K562 (cell line): ENCODE data around the gene NRN1L. TPM values are rescaled to one million over a fixed set of nuclear protein-coding genes. Genes with fewer than 3 reads are reported as not detected.

ENCODE experiments used
- ATF4 ChIP-seq: fragments of 450-650 bp; formaldehyde crosslinking; IDR thresholded peaks from 2 replicates; pipeline ENCODE4 v1.4.0; 2022; ENCODE audit warnings: mild to moderate bottlenecking, moderate library complexity
- CAMTA2 ChIP-seq: fragments of 250-450 bp; sonication (Bioruptor Pico); conservative IDR thresholded peaks from 2 replicates; pipeline ENCODE4 v1.5.1; 2022
- ELF1 ChIP-seq: fragments of 200-800 bp; sonication (Bioruptor generic); IDR thresholded peaks from 2 replicates; pipeline ENCODE4 v1.6.1; 2016; ENCODE audit warnings: missing genetic modification characterization, missing compliant biosample characterization
- GABPB1 ChIP-seq: sonication (generic); formaldehyde crosslinking; IDR thresholded peaks from 2 replicates; pipeline ENCODE4 v1.8.0; 2022; ENCODE audit warnings: mild to moderate bottlenecking, missing genetic modification reagents
- HDGF ChIP-seq: fragments of 450-650 bp; IDR thresholded peaks from 2 replicates; pipeline ENCODE4 v1.6.1; 2016
- HMGN3 ChIP-seq: IDR thresholded peaks from 2 replicates; pipeline ENCODE4 v1.6.1; 2011; ENCODE audit warnings: borderline replicate concordance, low read depth, mild to moderate bottlenecking, mixed read lengths, low read length; ENCODE audit not compliant: insufficient read length; ENCODE audit errors: extremely low read depth
- JUND ChIP-seq, 2 experiments: IDR thresholded peaks; 2 replicates in 1 of 2; 3 replicates in 1 of 2; pipeline ENCODE4 v1.6.1; 2011; ENCODE audit warnings: borderline replicate concordance in 2 of 2, low read depth in 2 of 2, low read length in 2 of 2, improper control_type of control experiment in 1 of 2, missing biosample characterization in 1 of 2, missing genetic modification characterization in 1 of 2, missing genetic modification reagents in 1 of 2
- NCOA2 ChIP-seq, 2 experiments: fragments of 450-650 bp; IDR thresholded peaks; 2 replicates each; pipeline ENCODE4 v1.6.1; 2018; ENCODE audit warnings: mild to moderate bottlenecking in 2 of 2, moderate library complexity in 1 of 2; ENCODE audit not compliant: partially characterized antibody in 2 of 2
- NCOA4 ChIP-seq: fragments of 450-650 bp; IDR thresholded peaks from 2 replicates; pipeline ENCODE4 v1.6.1; 2018; ENCODE audit warnings: mild to moderate bottlenecking; ENCODE audit not compliant: partially characterized antibody
- NFIC ChIP-seq: fragments of 450-650 bp; IDR thresholded peaks from 2 replicates; pipeline ENCODE4 v1.6.1; 2017; ENCODE audit warnings: mild to moderate bottlenecking, inconsistent platforms
- NR2C1 ChIP-seq, 2 experiments: fragments of 450-650 bp; IDR thresholded peaks; 2 replicates each; pipeline ENCODE4 v1.6.1; 2017; ENCODE audit warnings: mild to moderate bottlenecking in 2 of 2, antibody characterized with exemption in 1 of 2, inconsistent platforms in 1 of 2, missing compliant biosample characterization in 1 of 2, missing genetic modification characterization in 1 of 2
- POLR2H ChIP-seq: IDR thresholded peaks from 2 replicates; pipeline ENCODE4 v1.6.1; 2016; ENCODE audit warnings: missing genetic modification characterization, low read depth, mild to moderate bottlenecking, control low read depth, missing compliant biosample characterization, moderate library complexity
- RFX1 ChIP-seq: fragments of 450-650 bp; IDR thresholded peaks from 2 replicates; pipeline ENCODE4 v1.6.1; 2016; ENCODE audit warnings: mild to moderate bottlenecking, moderate library complexity
- SOX6 ChIP-seq: fragments of 450-650 bp; IDR thresholded peaks from 2 replicates; pipeline ENCODE4 v1.6.1; 2014; ENCODE audit warnings: mild to moderate bottlenecking
- ZC3H11A ChIP-seq: IDR thresholded peaks from 2 replicates; pipeline ENCODE4 v1.6.1; 2012; ENCODE audit warnings: low read depth, low read length, improper control_type of control experiment
- ZKSCAN1 ChIP-seq: fragments of 150-350 bp; IDR thresholded peaks from 2 replicates; pipeline ENCODE4 v1.6.1; 2016; ENCODE audit warnings: low read depth, low read length
- ZNF589 ChIP-seq: fragments of 200-800 bp; sonication (Bioruptor generic); IDR thresholded peaks from 2 replicates; pipeline ENCODE4 v1.6.1; 2016; ENCODE audit warnings: low read depth, missing genetic modification characterization, missing compliant biosample characterization
- polyA plus RNA-seq, 8 experiments: library from polyadenylated mRNA; depleted of rRNA in 4 of 8; stranded (reverse) in 5 of 8; unstranded in 3 of 8; fragments of >200 nt; fragmentation: Nextera tagmentation in 2 of 8; fragmentation: Illumina TruSeq in 1 of 8; extraction: Ambion mirVana in 2 of 8; extraction: Trizol in 1 of 8; gene quantifications; 2 replicates each; pipeline versions ENCODE4 v1.2.1 to v1.2.3, GENCODE V29; 2011 to 2014; ENCODE audit warnings: inconsistent platforms in 1 of 8, missing spikeins in 1 of 8
- total RNA-seq, 7 experiments: library from RNA; depleted of rRNA in 6 of 7; stranded (reverse); fragments of >200 nt in 6 of 7; fragmentation: Illumina TruSeq in 2 of 7; extraction: Trizol in 2 of 7; gene quantifications; 2 replicates each; pipeline versions ENCODE4 v1.2.1 to v1.2.3, GENCODE V29; 2011 to 2021; ENCODE audit warnings: low replicate concordance in 1 of 7
- TF ChIP-seq, protein P1 (sequence below): fragments of 450-650 bp; formaldehyde crosslinking; IDR thresholded peaks from 2 replicates; pipeline ENCODE4 v1.4.0; 2020; ENCODE audit warnings: mild to moderate bottlenecking, mixed read lengths
- TF ChIP-seq, protein P2 (sequence below): sonication (generic); formaldehyde crosslinking; IDR thresholded peaks from 2 replicates; pipeline ENCODE4 v1.8.1; 2023; ENCODE audit warnings: mild to moderate bottlenecking, missing genetic modification reagents
- TF ChIP-seq, protein P3 (sequence below): fragments of 250-450 bp; sonication (Bioruptor Pico); IDR thresholded peaks from 2 replicates; pipeline ENCODE4 v1.8.0; 2022; ENCODE audit warnings: moderate library complexity, mild to moderate bottlenecking, inconsistent platforms
- TF ChIP-seq, protein P4 (sequence below): sonication (generic); formaldehyde crosslinking; IDR thresholded peaks from 2 replicates; pipeline ENCODE4 v1.4.0; 2020; ENCODE audit warnings: mild to moderate bottlenecking, missing genetic modification reagents

Gene NRN1L
- total and polyA plus RNA-seq, 9 of the 15 experiments (the other 6 are each of a cell fraction or from before 2014, with no cell fraction given): 0.22 to 0.86 (median 0.61) TPM; not detected in 5

- TF ChIP-seq NFIC (0 out of 2 replicates have a peak, but pooled peaks have one; percentile 59), ATF4 (CRISPR knock-in tag) (no peak), HMGN3 (no peak), RFX1 (no peak), NCOA4 (no peak), ZC3H11A (no peak), CAMTA2 (CRISPR knock-in tag) (no peak), JUND (IDR thresholded peaks at IDR 0.05; ENCODE audit: borderline replicate concordance, low read depth, low read length) (no peak), JUND (tag; IDR thresholded peaks at IDR 0.05; ENCODE audit: borderline replicate concordance, low read depth, low read length) (no peak), ZNF589 (no peak), SOX6 (no peak), ZKSCAN1 (peak; percentile 97), POLR2H (tag) (0 out of 2 replicates have a peak, but pooled peaks have one; percentile 48), HDGF (0 out of 2 replicates have a peak, but pooled peaks have one; percentile 78), GABPB1 (CRISPR knock-in tag) (no peak), ELF1 (no peak), NR2C1 (IDR thresholded peaks at IDR 0.05) (no peak), NR2C1 (tag; IDR thresholded peaks at IDR 0.05) (no peak), NCOA2 (IDR thresholded peaks at IDR 0.05; ENCODE audit: partially characterized antibody in 2 of 2) (no peak)
- TF ChIP-seq, protein P1, sequence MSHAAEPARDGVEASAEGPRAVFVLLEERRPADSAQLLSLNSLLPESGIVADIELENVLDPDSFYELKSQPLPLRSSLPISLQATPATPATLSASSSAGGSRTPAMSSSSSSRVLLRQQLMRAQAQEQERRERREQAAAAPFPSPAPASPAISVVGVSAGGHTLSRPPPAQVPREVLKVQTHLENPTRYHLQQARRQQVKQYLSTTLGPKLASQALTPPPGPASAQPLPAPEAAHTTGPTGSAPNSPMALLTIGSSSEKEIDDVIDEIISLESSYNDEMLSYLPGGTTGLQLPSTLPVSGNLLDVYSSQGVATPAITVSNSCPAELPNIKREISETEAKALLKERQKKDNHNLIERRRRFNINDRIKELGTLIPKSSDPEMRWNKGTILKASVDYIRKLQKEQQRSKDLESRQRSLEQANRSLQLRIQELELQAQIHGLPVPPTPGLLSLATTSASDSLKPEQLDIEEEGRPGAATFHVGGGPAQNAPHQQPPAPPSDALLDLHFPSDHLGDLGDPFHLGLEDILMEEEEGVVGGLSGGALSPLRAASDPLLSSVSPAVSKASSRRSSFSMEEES (CRISPR knock-in tag): no peak
- TF ChIP-seq, protein P2, sequence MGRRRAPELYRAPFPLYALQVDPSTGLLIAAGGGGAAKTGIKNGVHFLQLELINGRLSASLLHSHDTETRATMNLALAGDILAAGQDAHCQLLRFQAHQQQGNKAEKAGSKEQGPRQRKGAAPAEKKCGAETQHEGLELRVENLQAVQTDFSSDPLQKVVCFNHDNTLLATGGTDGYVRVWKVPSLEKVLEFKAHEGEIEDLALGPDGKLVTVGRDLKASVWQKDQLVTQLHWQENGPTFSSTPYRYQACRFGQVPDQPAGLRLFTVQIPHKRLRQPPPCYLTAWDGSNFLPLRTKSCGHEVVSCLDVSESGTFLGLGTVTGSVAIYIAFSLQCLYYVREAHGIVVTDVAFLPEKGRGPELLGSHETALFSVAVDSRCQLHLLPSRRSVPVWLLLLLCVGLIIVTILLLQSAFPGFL (CRISPR knock-in tag): no peak
- TF ChIP-seq, protein P3, sequence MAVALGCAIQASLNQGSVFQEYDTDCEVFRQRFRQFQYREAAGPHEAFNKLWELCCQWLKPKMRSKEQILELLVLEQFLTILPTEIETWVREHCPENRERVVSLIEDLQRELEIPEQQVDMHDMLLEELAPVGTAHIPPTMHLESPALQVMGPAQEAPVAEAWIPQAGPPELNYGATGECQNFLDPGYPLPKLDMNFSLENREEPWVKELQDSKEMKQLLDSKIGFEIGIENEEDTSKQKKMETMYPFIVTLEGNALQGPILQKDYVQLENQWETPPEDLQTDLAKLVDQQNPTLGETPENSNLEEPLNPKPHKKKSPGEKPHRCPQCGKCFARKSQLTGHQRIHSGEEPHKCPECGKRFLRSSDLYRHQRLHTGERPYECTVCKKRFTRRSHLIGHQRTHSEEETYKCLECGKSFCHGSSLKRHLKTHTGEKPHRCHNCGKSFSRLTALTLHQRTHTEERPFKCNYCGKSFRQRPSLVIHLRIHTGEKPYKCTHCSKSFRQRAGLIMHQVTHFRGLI (CRISPR knock-in tag): no peak
- TF ChIP-seq, protein P4, sequence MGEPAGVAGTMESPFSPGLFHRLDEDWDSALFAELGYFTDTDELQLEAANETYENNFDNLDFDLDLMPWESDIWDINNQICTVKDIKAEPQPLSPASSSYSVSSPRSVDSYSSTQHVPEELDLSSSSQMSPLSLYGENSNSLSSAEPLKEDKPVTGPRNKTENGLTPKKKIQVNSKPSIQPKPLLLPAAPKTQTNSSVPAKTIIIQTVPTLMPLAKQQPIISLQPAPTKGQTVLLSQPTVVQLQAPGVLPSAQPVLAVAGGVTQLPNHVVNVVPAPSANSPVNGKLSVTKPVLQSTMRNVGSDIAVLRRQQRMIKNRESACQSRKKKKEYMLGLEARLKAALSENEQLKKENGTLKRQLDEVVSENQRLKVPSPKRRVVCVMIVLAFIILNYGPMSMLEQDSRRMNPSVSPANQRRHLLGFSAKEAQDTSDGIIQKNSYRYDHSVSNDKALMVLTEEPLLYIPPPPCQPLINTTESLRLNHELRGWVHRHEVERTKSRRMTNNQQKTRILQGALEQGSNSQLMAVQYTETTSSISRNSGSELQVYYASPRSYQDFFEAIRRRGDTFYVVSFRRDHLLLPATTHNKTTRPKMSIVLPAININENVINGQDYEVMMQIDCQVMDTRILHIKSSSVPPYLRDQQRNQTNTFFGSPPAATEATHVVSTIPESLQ (CRISPR knock-in tag): no peak
These were observed 43.4 kb upstream of the NRN1L start (continued) for GRCh38 chr16:67841198-67841815.
